ENCODE results near the gene CUL4B. TPM values are rescaled to one million over a fixed set of nuclear protein-coding genes. Genes with fewer than 3 reads are reported as not detected.
"Not testable (repeated sequence)": the region's sequence is repeated elsewhere in the genome, so short reads cannot be mapped to it uniquely, and the experiment has no call there.

Gene CUL4B
- total RNA-seq = 35.5 TPM

DNA sequence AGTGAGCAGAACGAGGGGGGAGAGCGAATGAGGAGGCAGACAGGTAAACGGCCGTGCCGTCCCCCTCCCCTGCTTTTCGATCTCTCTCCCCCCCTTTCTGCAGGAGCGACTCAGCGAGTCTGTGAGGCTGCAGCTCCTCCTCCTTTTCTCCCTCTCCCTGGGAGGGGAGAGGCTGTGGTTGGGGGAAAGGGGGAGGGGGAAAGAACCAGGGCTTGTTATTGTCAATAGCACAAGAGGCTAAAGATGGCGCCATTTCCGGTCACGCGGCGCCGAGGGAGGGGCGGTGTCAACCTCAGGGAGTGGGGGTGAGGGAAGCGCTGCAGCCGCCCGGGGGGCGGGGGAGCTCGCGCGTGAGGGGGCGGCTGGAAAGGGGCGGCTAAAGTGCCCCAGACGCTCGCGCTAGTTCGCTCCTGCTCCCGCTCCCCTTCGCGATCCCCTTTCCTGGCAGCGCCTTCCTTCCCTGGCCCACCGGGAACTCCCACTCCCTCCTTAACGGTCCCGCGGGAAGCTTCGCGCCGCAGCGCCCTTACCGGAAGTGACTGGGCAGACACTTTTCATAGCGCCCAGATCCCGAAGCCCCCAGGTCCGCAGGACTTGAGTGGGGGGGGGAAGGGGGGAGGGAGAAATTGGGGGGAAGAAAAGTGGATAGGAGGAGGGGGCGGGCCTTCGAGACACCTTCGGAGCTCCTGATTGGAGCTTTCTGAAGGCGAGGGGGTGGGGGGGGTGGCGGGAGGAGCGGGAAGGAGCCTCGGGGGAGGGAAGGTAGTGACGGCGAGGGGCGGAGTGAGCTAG is at the start of gene CUL4B:
Gene CUL4B, minus strand, starts transcription at position 121 of the 792 bp plus-strand sequence. CDS start 324 bp downstream, outside the sequence.
- DNase-seq (ENCODE audit: low spot score in 2 of 2) (peak; percentile 68), FAIRE-seq (no peak)

DNA sequence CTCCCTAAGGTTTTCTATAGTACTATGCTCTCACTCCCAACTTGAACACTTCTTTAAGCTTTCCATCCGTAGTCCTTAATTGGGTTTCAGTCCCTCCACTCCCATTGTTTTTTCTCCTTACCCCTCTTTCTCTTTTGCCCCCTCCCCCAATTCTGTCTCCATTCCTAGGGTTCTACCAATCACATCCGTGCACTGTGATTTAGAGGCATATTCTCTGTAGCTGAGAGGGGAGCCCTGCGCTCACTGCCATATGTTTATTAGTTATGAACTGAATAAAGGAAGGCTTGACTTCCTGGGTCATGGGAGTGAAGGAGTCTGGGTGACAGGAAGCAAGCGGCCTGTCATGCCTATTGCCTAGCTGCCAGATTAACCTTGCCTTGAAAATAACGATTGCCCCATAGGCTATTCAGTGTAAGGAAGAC is 43.6 kb upstream of the CUL4B start:
- no peak for FAIRE-seq
- DNase-seq (ENCODE audit: low spot score in 2 of 2) = peak in 1 of 2 donors; percentile 7

DNA sequence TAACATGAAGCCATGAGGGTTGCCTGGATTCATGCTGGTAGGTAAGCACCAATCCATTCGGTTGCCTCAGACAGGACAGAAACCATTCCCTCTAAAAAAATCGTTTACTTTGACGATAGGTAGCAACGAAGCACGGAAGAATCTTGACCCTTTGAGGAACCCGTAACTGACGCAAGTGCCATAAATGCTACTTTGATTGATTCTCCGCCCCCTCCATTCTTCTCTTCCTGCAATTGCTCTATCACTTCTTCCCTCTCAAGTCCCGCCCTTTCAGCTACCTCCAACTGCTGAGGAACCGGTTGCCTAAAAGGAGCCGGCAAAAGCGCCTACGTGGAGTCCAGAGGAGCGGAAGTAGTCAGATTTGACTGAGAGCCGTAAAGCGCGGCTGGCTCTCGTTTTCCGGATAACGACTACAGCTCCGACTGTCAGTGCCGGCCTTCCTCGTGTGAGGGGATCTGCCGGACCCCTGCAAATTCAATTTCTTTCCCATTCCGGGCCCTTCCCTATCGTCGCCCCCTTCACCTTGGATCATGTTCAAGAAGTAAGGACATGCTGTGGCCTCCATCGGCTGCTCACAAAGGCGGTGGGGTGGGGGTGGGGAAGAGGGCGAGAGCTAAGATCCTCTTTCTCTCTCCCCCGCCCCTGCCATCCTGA is 43.1 kb upstream of the CUL4B start, which contains the start of gene MCTS1:
Gene MCTS1, plus strand, starts transcription at position 395 of the 654 bp plus-strand sequence. Its CDS starts 136 bp downstream, at position 531.
- peak; percentile 17 to 38 for DNase-seq (ENCODE audit: low spot score in 2 of 2)
- no peak for FAIRE-seq

DNA sequence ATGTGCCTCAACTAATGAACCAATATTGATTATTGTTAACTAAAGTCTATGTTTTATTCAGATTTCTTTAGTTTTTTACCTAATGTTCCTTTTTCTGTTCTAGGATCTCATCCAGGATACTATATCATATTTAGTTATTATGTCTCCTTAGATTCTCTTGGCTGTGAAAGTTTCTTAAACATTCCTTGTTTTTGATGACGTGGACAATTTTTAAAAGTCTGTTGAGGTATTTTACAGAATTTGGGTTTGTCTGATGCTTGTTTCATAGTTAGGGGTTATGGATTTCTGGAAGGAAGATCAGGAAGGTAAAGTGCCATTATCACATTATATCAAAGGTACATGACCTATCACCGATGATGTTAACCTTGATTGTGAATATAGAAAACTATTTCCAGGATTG is 24.9 kb upstream of the CUL4B start:
- FAIRE-seq (no peak), DNase-seq (ENCODE audit: low spot score in 2 of 2) (no peak)

DNA sequence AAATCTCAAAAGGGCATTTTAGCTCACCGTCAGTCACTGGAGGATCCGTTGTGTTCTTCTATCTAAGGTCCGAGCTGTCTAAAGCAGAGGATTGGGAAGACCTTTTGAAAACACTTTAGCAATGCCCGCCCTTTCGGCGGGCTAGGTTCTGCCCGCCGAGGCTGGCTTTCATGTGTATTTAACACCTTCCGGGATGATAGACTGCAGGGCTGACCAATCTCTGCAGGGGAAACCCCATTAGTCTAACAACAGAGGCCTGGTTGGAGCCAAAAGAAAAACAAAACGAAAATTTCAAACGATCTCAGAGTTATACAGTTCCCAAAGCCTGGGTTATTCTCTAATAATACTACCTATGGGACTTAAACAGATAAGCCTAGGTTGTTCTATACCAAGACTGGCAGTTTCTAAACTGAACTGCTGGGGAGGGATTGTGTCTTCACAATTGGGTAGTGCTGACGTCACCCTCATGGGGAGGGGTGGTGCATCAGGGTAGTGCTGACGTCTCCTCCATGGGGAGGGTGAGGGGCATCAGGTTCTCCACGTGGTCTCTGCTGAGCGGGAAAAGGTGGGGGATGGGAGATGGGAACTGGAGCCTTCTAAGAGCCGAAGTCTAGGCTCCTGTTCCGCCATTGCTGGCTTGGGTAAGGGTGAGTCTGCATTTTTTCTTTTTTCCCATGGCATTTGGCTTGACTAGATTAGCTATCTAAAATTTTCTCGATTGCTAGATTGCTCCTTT is 14.8 kb upstream of the CUL4B start:
- FAIRE-seq = no peak
- no peak for DNase-seq (ENCODE audit: low spot score in 2 of 2)

DNA sequence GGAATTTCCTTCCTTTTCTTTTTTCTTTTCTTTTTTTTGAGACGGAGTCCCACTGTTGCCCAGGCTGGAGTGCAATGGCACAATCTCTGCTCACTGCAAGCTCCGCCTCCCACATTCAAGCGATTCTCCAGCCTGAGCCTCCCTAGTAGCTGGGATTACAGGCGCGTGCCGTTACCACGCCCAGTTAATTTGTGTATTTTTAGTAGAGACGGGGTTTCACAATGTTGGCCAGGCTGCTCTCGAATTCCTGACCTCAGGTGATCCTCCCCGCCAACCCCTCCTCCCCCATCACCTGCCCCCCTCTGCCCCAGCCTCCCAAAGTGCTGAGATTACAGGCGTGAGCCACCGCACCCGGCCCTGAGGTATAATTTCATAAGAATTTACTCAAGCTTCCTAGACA is 13.0 kb upstream of the CUL4B start:
- not testable (repeated sequence) for FAIRE-seq

DNA sequence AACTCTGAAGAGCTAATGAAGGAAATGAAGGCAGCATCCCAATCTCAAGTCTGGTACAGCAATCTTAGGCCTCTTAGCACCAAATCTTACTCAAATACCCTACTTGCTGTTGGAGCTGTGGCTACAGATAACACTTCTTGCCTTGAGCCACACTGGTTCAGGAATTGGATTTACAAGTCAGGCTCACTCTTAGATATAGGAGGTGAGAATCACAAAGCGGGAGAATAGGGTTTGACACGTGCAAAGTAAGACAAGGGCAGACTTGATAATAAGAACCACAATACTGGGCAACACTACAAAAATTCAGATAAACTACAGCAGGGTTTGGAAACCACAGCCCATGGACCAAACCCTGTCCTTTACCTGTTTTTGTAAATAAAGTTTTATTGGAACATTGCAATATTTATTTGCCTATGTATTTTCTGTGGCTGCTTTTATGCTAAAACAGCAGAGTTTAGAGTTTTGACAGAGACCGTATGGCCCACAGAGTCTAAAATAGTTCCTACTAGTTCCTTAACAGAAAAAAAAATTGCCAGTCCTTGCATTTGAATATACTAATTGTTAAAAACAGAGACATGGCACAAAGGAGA is 9.3 kb upstream of the CUL4B start:
- FAIRE-seq = no peak
- no peak for DNase-seq (ENCODE audit: low spot score in 2 of 2)

More for the DNA sequence above, 13.0 kb upstream of the CUL4B start:
- not testable (repeated sequence) for DNase-seq (ENCODE audit: low spot score in 2 of 2)

DNA sequence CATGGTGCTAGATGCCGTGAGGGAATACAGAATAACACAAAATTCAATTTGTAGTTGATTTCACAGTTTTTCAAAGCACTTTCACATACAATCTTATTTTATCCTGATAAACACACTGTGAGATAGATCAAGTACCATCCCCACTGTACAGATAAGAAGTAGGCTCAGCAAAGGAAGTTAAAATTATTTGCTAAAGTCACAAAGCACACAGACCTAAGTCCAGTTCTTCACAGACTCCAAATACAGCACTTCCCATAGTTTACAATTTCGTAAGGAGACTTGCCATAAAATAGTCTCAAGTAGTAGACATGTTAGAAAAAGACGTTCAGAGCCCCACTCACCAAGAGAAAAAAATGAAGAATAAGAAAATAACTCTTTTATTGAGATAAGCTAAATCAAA is 7.8 kb upstream of the CUL4B start:
- FAIRE-seq (no peak), DNase-seq (ENCODE audit: low spot score in 2 of 2) (no peak)

DNA sequence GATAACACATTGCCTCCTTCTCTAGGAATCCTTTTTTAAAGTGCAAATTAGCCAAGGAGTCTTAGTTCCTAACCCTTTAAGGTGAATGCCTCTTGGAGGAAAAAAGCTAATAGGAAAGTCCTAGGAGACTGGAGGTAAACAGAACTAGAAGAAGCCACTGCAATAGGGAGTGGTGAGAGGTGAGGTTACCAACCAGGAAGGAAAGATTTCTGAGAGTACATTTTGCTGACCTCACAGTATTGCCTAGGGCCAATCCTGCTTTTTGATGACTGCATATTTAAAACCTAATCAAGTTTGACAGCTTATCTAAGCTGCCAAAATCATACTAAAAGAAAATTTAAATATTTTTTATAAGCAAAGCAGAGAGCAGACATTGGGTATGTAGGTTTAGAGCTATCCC is 7.3 kb upstream of the CUL4B start:
- no peak for DNase-seq (ENCODE audit: low spot score in 2 of 2)
- FAIRE-seq = no peak

DNA sequence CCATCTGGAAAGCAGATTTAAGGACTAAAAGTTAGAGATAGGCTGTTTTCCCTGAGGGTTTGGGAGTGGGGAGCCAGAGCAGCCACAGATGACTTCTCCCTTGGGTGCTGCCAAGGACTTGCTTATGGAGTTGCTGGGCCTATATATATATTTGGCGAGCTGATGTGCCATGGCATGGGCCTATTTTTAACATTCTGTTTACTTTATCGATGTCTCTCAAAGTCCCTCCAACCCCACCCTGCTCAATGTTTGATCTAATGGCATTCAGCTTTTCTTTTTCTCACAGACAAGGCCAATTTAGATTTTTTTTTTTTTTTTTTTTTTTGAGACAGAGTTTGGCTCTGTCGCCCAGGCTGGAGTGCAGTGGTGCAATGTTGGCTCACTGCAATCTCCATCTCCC is 6.1 kb upstream of the CUL4B start:
- FAIRE-seq = no peak
- no peak for DNase-seq (ENCODE audit: low spot score in 2 of 2)

DNA sequence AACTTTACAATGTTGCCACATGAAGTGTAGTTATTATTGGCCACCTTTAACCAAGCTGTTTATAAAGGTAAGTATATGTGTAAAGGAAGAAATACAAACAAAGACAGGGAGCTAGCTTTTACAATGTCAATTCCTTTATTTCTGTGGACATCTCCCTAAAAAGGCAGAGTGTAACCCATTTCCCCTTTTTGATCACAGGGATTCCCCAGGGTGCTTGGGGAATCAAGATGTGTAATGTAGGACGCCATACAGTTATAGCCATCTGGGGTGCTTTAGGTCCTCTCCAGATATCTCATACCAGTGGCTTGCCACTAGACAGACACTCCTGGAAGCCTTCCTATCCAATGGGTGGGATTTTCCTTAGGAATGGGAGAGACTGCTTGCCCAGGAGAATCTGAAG is 4.2 kb upstream of the CUL4B start:
- DNase-seq (ENCODE audit: low spot score in 2 of 2) = no peak
- no peak for FAIRE-seq

DNA sequence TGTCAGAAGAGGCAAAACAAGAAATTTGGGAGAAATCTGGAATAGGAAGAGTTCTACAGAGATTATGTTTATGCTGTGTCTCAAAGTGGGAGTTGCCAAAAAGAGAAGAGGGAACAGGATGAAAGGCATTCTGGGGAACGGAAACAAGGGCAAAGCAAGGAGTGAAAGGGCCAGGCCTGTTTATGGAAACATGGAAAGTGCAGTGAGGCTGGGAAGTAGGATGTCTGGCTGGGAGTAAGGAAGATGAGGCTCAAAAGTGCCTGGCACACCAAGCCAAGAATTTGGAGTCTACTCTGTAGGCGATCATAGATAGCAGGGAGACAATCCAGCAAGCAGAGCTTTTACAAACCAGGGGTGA is 1.8 kb upstream of the CUL4B start:
- DNase-seq (ENCODE audit: low spot score in 2 of 2) (no peak), FAIRE-seq (no peak)

DNA sequence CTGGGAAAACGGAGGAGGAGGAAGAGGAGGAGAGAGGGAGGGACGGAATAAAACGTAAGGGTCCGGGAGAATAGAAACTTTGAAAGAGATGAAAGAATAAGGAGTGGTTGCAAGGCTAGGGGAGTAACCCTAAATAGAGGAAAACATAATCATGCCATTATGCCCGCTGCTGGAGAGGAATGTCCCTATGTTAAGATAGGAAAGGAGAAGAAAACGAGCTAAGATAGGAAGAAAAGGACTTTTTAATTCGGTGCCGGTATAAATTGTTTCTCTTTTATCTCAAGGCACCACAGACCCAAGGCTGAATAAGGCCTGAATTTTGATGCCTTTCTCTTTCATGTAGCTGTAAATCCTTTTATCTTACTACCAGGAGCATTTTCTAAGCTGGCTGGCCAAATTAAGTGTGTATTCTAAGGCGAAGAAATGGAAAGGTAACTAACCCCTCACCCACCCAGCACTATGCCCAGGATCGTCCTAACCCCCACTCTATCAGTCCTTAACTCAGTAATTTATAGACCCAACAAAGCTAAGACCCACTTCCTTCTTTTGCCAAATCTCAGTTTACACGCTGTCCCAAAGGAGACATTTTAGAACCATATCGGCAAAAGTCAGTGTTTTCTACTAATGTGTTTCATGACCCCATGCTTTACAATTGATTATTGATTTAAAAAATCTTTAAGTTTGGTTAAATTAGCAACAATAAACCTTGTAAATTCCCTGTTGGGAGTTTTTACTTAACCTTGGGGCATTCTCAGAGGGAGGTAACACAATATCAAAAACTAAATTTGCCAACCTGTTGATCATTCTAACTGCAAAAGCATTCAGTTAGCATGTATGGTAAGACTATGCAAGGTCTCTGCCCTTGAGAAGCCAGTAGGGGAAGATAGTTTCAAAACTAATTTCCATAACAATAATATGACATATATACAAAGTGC is 1.1 kb upstream of the CUL4B start:
- FAIRE-seq (no peak), DNase-seq (ENCODE audit: low spot score in 2 of 2) (no peak)

DNA sequence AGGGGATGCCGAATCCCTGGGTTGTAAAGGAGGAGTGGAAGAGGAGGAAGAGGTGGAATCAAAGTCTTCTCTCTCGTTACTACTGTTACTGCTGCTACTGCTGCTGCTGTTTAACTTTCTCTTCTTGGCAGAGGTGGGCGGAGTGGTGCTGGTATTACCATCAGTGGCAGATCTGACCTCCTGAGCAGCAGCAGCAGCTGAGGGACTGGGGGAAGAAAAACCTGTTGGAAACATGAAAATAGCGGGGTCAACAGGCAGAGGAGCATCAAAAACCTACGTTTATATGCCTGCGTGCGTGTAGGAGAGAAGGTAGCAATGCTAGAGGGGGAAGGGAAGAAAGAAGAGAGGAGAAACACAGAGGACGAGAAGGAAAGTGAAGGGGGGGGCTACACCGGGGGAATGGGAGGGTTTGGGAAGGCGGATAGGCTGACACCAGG is 339 bp downstream of the CUL4B start:
- FAIRE-seq (no peak), DNase-seq (ENCODE audit: low spot score in 2 of 2) (no peak)

DNA sequence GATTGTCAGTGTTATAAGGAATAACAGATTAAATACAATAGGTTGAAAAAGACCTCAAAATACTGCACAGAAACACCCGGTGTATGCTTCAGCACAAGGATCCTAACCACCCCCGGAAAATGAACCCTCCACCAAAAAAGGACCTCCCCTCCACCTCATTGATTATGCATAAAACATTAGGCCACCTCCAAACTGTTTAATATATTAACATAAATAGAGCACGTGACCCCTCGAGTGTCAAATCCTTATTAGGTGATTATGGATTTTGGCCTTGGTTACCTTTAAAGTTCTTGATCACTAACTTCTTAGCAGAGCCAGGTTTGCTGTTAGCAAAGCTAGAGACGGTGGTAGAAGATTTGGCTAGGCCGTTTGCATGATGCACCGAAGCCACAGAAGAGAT is 958 bp downstream of the CUL4B start:
- no peak for DNase-seq (ENCODE audit: low spot score in 2 of 2)
- no peak for FAIRE-seq

DNA sequence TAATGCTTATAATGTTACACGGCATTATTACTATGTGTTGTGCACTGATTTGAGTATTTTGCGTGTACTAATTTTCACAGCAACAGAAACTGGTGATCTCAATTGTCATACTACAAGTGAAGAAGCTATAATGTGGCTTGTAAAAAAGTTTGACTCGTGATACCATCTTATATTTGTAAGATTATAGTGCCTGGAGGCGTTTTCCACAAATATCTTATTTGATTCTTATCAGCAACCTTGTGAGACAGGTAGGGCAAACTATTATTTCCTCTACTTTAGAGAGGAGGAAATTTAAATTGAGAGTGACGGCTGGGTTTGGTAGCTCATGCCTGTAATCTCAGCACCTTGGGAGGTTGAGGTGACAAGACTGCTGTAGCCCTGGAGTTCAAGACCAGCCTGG is 4.5 kb downstream of the CUL4B start:
- DNase-seq (ENCODE audit: low spot score in 2 of 2) (no peak), FAIRE-seq (no peak)

DNA sequence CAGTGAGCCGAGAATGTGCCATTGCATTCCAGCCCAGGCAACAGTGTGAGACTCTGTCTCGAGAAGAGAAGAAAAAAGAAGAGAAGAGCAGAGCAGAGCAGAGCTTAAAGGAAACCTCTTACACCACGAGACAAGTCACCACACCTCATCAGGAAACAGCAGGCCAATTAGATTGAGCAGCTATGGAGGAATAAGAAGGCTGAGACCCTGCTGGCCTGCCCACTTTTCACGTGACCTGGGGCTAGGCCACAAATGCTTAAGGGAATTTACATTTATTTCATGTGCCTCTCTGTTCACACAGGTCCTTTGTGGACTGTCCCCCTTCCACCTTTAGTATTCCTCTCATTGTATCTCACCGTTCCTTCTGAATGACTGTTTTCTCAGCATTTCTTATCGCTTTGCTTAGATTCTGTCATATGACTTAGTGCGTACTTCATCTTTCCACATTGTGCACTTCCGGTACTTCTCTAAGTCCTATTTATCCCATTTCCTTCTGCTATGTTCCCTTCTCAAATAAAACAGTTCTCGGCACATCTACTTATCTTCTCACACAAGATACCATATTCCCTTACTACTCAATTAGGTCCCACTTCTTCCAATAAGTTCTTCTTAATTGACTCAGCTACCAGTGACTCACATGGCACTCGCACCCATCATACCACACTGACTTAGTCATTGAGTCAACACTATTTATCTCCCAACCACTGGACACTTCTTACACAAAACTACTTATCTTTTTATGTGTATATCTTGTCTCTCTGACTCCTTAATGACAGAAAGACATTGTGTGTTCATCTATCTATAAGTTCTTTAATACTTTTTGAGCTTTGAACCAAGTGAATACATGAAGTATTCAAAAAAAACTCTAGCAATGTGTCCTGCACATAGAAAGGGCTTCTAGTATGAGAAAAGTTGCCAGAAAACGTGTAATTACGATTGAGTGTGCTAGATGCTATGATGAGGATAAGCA is 11.0 kb downstream of the CUL4B start:
- DNase-seq (ENCODE audit: low spot score in 2 of 2) = no peak
- no peak for FAIRE-seq

DNA sequence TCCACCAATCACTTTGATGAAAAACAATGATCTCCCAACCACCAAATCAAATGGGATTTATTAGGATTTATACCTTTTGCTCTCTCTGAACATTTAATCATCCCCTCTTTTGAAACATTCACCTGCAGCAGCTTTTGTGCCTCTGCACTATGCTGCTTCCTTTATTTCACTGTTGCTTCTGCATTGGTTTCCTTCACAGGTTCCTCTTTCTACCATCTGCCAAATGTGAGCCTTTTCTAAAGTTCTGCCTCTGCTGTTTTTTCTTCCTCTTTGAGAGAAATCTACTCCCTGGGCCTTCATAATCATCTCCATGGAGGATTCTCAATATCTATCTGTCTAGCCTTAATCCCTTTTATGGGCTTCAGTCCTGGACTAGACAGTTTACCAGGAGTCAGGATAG is 24.7 kb downstream of the CUL4B start:
- DNase-seq (ENCODE audit: low spot score in 2 of 2) (no peak), FAIRE-seq (no peak)

All from frontal cortex (tissue), 4 donors.